Liver (tissue), 9 donors: ENCODE results near the gene UNC13B. TPM values are rescaled to one million over a fixed set of nuclear protein-coding genes. Genes with fewer than 3 reads are reported as not detected.

ENCODE experiments used
- DNase-seq: peaks from one replicate; pipeline ENCODE4 v3.0.0-alpha.2; 2017; ENCODE audit warnings: low spot score
- H3K27ac ChIP-seq, 2 donors: one replicate each; pipeline ENCODE4 v1.7.0; 2013; ENCODE audit warnings: inconsistent platforms in 2 of 2, low read length in 2 of 2, control low read depth in 1 of 2, low read depth in 1 of 2, mild to moderate bottlenecking in 1 of 2
- H3K27me3 ChIP-seq, 4 donors: one replicate each; pipeline versions ENCODE4 v1.6.1 to v1.7.0; 2013; ENCODE audit warnings: low read length in 3 of 4, inconsistent platforms in 1 of 4, mild to moderate bottlenecking in 1 of 4, moderate library complexity in 1 of 4; ENCODE audit not compliant: control insufficient read depth in 4 of 4, insufficient read depth in 4 of 4
- H3K36me3 ChIP-seq, 4 donors: one replicate each; pipeline versions ENCODE4 v1.6.1 to v1.7.0; 2013; ENCODE audit warnings: low read length in 3 of 4, mild to moderate bottlenecking in 3 of 4, low read depth in 1 of 4, moderate library complexity in 1 of 4; ENCODE audit not compliant: control insufficient read depth in 4 of 4, insufficient read depth in 3 of 4
- H3K4me1 ChIP-seq, 4 donors: one replicate each; pipeline versions ENCODE4 v1.6.1 to v1.7.0; 2013; ENCODE audit warnings: low read length in 3 of 4, mild to moderate bottlenecking in 3 of 4, moderate library complexity in 1 of 4; ENCODE audit not compliant: control insufficient read depth in 4 of 4, insufficient read depth in 4 of 4
- H3K4me3 ChIP-seq, 3 donors: one replicate each; pipeline versions ENCODE4 v1.6.1 to v1.7.0; 2013; ENCODE audit warnings: low read length in 3 of 3, control low read depth in 1 of 3, low read depth in 1 of 3, mild to moderate bottlenecking in 1 of 3
- H3K9ac ChIP-seq, 2 donors: one replicate each; pipeline ENCODE4 v1.7.0; 2013; ENCODE audit warnings: low read length in 2 of 2, mild to moderate bottlenecking in 2 of 2, moderate library complexity in 2 of 2, control low read depth in 1 of 2, low read depth in 1 of 2
- H3K9me3 ChIP-seq, 4 donors: one replicate each; pipeline versions ENCODE4 v1.6.1 to v1.7.0; 2013; ENCODE audit warnings: low read length in 3 of 4; ENCODE audit not compliant: control insufficient read depth in 4 of 4
- ATF3 ChIP-seq: IDR thresholded peaks from 2 replicates; pipeline ENCODE4 v1.6.1; 2016; ENCODE audit warnings: antibody characterized with exemption
- CTCF ChIP-seq: fragments of 150-350 bp; IDR thresholded peaks from 2 replicates; pipeline ENCODE4 v1.5.1; 2017; ENCODE audit warnings: improper control_type of control experiment, low read depth, low read length; ENCODE audit not compliant: missing input control
- EGR1 ChIP-seq, 2 donors: IDR thresholded peaks; 2 replicates each; pipeline ENCODE4 v1.6.1; 2016 to 2018; ENCODE audit warnings: antibody characterized with exemption in 2 of 2, low read depth in 2 of 2
- FOXA1 ChIP-seq: IDR thresholded peaks from 2 replicates; pipeline ENCODE4 v1.6.1; 2016; ENCODE audit warnings: antibody characterized with exemption
- FOXA2 ChIP-seq: IDR thresholded peaks from 2 replicates; pipeline ENCODE4 v1.6.1; 2016; ENCODE audit warnings: antibody characterized with exemption
- GABPA ChIP-seq, 2 donors: IDR thresholded peaks in 1 of 2; conservative IDR thresholded peaks in 1 of 2; 2 replicates each; pipeline ENCODE4 v1.6.1; 2016; ENCODE audit warnings: antibody characterized with exemption in 2 of 2, mild to moderate bottlenecking in 1 of 2, moderate library complexity in 1 of 2
- HNF4A ChIP-seq, 2 donors: conservative IDR thresholded peaks; 2 replicates each; pipeline ENCODE4 v1.6.1; 2016; ENCODE audit warnings: antibody characterized with exemption in 2 of 2, mild to moderate bottlenecking in 2 of 2
- HNF4G ChIP-seq: IDR thresholded peaks from 2 replicates; pipeline ENCODE4 v1.6.1; 2016; ENCODE audit warnings: antibody characterized with exemption
- JUND ChIP-seq, 2 donors: IDR thresholded peaks; 2 replicates each; pipeline ENCODE4 v1.6.1; 2016; ENCODE audit warnings: antibody characterized with exemption in 2 of 2
- MAX ChIP-seq: IDR thresholded peaks from 2 replicates; pipeline ENCODE4 v1.6.1; 2016; ENCODE audit warnings: antibody characterized with exemption
- NR2F2 ChIP-seq: IDR thresholded peaks from 2 replicates; pipeline ENCODE4 v1.6.1; 2016; ENCODE audit warnings: antibody characterized with exemption
- RXRA ChIP-seq, 2 donors: IDR thresholded peaks; 2 replicates each; pipeline ENCODE4 v1.6.1; 2017 to 2018; ENCODE audit warnings: antibody characterized with exemption in 2 of 2, mild to moderate bottlenecking in 1 of 2
- SP1 ChIP-seq: IDR thresholded peaks from 2 replicates; pipeline ENCODE4 v1.6.1; 2018; ENCODE audit warnings: antibody characterized with exemption, mild to moderate bottlenecking
- YY1 ChIP-seq: IDR thresholded peaks from 2 replicates; pipeline ENCODE4 v1.6.1; 2016; ENCODE audit warnings: antibody characterized with exemption, mild to moderate bottlenecking
- WGBS: extraction: QIAGEN DNeasy Blood & Tissue Kit; methylation state at CpG from one replicate; pipeline ENCODE4 v1.1.7; 2013; 5-methylcytosine and 5-hydroxymethylcytosine counted together
- polyA plus RNA-seq, 2 donors: library from polyadenylated mRNA; stranded (reverse) in 1 of 2; unstranded in 1 of 2; fragments of 200-250 nt in 1 of 2; fragments of >200 nt in 1 of 2; fragmentation: Nextera tagmentation in 1 of 2; extraction: Ambion mirVana in 1 of 2; gene quantifications; one replicate each; pipeline versions ENCODE4 v1.2.1 to v1.2.3, GENCODE V29; 2013 to 2015
- total RNA-seq, 2 donors: library from RNA; depleted of rRNA; stranded (reverse); fragments of >200 nt; gene quantifications; one replicate each; pipeline ENCODE4 v1.2.3, GENCODE V29; 2014
- TF ChIP-seq, protein P1 (sequence below): IDR thresholded peaks from 2 replicates; pipeline ENCODE4 v1.6.1; 2016; ENCODE audit warnings: antibody characterized with exemption
- TF ChIP-seq, protein P2 (sequence below): IDR thresholded peaks from 2 replicates; pipeline ENCODE4 v1.6.1; 2016; ENCODE audit warnings: antibody characterized with exemption, mild to moderate bottlenecking
- donor health status: healthy.
- donor health status: healthy.
- donor health status: healthy.
- donor health status: healthy.
- donor health status: healthy.

UNC13B gene
- total and polyA plus RNA-seq, 4 donors = 5.5 to 25.7 (median 11.9) TPM

DNA sequence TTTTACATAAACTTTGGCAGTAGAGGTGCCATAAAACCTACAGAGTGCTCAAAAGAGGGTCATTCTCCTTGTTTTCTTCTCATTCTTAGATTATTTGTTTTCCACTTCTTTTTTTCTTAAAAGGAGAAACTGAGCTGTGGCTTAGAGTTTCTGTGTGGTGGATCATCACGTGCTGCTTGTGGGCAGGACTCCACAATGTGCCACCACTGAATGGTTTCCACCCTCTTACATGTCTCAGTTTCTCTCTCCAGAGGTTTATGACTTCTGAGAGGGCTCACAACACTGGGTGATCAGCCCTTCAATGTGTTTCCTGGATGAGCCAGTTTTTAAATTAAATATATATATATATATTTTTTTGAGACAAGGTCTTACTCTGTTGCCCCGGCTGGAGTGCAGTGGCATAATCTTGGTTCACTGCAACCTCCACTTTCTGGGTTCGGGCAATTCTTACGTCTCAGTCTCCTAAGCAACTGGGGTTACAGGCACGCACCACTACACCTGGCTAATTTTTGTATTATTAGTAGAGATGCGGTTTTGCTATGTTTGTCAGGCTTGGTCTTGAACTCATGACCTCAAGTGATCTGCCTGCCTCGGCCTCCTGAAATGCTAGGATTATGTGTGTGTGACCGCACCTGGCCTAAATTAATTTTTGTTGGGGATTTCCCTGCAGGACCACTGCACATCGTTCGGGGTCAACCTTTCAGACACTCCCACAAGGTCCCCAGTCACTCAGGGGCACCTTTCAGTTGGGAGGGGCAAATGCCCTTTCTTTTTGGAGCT is 3.1 kb upstream of the UNC13B start:
- H3K9ac ChIP-seq = no peak overlapping the region
- peaks cover 0 to 20% (median 6%) of the 10 kb centered on the region in 4 donors for H3K4me1 ChIP-seq
- H3K9me3 ChIP-seq = no peaks in the 10 kb centered on the region
- peaks cover 0 to 2% (median 0%) of the 10 kb centered on the region in 4 donors for H3K36me3 ChIP-seq
- no peak overlapping the region for H3K27ac ChIP-seq
- H3K27me3 ChIP-seq = no peaks in the 10 kb centered on the region
- TF ChIP-seq ATF3 (no peak), RXRA (IDR thresholded peaks at IDR 0.05) (no peak), HNF4A (conservative IDR thresholded peaks at IDR 0.05) (no peak), HNF4G (no peak), YY1 (no peak), CTCF (no peak), EGR1 (IDR thresholded peaks at IDR 0.05; ENCODE audit: low read depth in 2 of 2) (no peak), FOXA2 (no peak), JUND (IDR thresholded peaks at IDR 0.05) (no peak)
- TF ChIP-seq, protein P1, sequence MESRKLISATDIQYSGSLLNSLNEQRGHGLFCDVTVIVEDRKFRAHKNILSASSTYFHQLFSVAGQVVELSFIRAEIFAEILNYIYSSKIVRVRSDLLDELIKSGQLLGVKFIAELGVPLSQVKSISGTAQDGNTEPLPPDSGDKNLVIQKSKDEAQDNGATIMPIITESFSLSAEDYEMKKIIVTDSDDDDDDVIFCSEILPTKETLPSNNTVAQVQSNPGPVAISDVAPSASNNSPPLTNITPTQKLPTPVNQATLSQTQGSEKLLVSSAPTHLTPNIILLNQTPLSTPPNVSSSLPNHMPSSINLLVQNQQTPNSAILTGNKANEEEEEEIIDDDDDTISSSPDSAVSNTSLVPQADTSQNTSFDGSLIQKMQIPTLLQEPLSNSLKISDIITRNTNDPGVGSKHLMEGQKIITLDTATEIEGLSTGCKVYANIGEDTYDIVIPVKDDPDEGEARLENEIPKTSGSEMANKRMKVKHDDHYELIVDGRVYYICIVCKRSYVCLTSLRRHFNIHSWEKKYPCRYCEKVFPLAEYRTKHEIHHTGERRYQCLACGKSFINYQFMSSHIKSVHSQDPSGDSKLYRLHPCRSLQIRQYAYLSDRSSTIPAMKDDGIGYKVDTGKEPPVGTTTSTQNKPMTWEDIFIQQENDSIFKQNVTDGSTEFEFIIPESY = no peak
- TF ChIP-seq, protein P2, sequence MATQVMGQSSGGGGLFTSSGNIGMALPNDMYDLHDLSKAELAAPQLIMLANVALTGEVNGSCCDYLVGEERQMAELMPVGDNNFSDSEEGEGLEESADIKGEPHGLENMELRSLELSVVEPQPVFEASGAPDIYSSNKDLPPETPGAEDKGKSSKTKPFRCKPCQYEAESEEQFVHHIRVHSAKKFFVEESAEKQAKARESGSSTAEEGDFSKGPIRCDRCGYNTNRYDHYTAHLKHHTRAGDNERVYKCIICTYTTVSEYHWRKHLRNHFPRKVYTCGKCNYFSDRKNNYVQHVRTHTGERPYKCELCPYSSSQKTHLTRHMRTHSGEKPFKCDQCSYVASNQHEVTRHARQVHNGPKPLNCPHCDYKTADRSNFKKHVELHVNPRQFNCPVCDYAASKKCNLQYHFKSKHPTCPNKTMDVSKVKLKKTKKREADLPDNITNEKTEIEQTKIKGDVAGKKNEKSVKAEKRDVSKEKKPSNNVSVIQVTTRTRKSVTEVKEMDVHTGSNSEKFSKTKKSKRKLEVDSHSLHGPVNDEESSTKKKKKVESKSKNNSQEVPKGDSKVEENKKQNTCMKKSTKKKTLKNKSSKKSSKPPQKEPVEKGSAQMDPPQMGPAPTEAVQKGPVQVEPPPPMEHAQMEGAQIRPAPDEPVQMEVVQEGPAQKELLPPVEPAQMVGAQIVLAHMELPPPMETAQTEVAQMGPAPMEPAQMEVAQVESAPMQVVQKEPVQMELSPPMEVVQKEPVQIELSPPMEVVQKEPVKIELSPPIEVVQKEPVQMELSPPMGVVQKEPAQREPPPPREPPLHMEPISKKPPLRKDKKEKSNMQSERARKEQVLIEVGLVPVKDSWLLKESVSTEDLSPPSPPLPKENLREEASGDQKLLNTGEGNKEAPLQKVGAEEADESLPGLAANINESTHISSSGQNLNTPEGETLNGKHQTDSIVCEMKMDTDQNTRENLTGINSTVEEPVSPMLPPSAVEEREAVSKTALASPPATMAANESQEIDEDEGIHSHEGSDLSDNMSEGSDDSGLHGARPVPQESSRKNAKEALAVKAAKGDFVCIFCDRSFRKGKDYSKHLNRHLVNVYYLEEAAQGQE = no peak
- 91% methylated on average over 10 of the region's 10 CpGs for WGBS
- no peak for DNase-seq
- no peak overlapping the region for H3K4me3 ChIP-seq

GRCh38 chr9:35162605-35163315 is 951 bp downstream of the UNC13B start:
- Histone ChIP-seq H3K4me3 (peak overlapping the region; percentile 72 to 95 (median 89)), H3K4me1 (peaks cover 0 to 20% (median 6%) of the 10 kb centered on the region in 4 donors), H3K9ac (peak overlapping the region; percentile 80 to 81), H3K27ac (peak overlapping the region; percentile 93 to 98), H3K27me3 (no peaks in the 10 kb centered on the region), H3K36me3 (no peaks in the 10 kb centered on the region), H3K9me3 (no peaks in the 10 kb centered on the region)
- 19% methylated on average over 11 of the region's 11 CpGs for WGBS
- DNase-seq = no peak
- TF ChIP-seq HNF4G (no peak), YY1 (no peak), GABPA (IDR thresholded peaks at IDR 0.05 in 1 of 2, conservative IDR thresholded peaks at IDR 0.05 in 1 of 2) (no peak), HNF4A (conservative IDR thresholded peaks at IDR 0.05) (no peak), NR2F2 (no peak), SP1 (no peak), RXRA (IDR thresholded peaks at IDR 0.05) (no peak), FOXA2 (no peak), JUND (IDR thresholded peaks at IDR 0.05) (no peak), EGR1 (IDR thresholded peaks at IDR 0.05; ENCODE audit: low read depth in 2 of 2) (no peak), FOXA1 (no peak), CTCF (no peak), ATF3 (no peak), MAX (no peak)
